Measurements from ENCODE around the gene IRF2BP2. TPM values are rescaled to one million over a fixed set of nuclear protein-coding genes. Genes with fewer than 3 reads are reported as not detected.

IRF2BP2 gene
- total and polyA plus RNA-seq, 2 donors (not counting 1 experiment from before 2014, with no cell fraction given), result 17.8 to 71.8 TPM

DNA sequence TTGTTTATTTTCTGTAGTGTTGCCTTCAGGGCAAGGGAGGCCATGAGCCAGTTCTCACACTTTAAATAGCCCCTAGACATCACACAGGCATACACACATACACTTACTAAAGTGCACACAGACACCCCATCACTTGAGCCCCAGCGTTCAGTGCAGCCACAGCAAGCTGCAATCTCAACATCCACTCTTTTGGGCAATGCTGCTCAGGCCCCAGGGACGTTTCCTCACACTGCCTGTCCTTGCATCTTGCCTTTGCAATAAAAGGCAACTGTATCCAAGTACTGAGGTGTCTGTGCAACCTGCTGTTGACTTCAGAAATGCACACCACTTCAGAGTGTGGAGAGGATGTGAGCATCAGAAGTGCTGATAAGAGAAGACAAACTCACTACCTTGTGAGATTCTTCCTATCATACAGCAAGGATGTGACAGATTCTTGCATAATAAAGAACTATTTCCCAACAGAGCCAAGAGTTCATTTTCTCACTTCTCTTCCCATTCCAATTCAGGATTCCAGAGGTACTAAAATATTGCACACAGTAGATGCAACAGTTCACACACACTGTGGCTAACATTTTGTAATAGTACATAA lies 36.2 kb downstream of the IRF2BP2 start:
- Histone ChIP-seq H3K4me2 (ENCODE audit: extremely low read depth, insufficient read depth, low read length) (no peak overlapping the region), H3K4me3 (replicated peaks in 1 of 4; ENCODE audit: control extremely low read depth in 1 of 4, insufficient read depth in 1 of 4, low read depth in 3 of 4, low read length in 4 of 4) (no peak overlapping the region), H3K9me3 (ENCODE audit: control insufficient read depth, insufficient read depth, low read depth, low read length) (no peaks in the 10 kb centered on the region), H3K27me3 (ENCODE audit: control insufficient read depth, insufficient read depth, low read length) (no peaks in the 10 kb centered on the region), H3K4me1 (ENCODE audit: control insufficient read depth, extremely low read depth, insufficient read depth, low read length) (no peaks in the 10 kb centered on the region), H3K36me3 (ENCODE audit: control insufficient read depth, insufficient read depth, low read length) (no peaks in the 10 kb centered on the region), H4K20me1 (ENCODE audit: control insufficient read depth, extremely low read depth, insufficient read depth, low read length) (no peaks in the 10 kb centered on the region), H3K79me2 (ENCODE audit: control insufficient read depth, insufficient read depth, low read length) (no peaks in the 10 kb centered on the region), H3K9ac (ENCODE audit: insufficient read depth, low read length) (no peak overlapping the region), H3K27ac (ENCODE audit: insufficient read depth, low read length) (no peak overlapping the region), H2AFZ (ENCODE audit: low read length) (no peak overlapping the region)
- DNase-seq (ENCODE audit: low read depth in 2 of 2), result peak in 1 of 2 donors; percentile 40
- no peak for TF ChIP-seq EZH2 (IDR thresholded peaks at IDR 0.05; ENCODE audit: low read length, missing control alignments)
- TF ChIP-seq, protein P1, sequence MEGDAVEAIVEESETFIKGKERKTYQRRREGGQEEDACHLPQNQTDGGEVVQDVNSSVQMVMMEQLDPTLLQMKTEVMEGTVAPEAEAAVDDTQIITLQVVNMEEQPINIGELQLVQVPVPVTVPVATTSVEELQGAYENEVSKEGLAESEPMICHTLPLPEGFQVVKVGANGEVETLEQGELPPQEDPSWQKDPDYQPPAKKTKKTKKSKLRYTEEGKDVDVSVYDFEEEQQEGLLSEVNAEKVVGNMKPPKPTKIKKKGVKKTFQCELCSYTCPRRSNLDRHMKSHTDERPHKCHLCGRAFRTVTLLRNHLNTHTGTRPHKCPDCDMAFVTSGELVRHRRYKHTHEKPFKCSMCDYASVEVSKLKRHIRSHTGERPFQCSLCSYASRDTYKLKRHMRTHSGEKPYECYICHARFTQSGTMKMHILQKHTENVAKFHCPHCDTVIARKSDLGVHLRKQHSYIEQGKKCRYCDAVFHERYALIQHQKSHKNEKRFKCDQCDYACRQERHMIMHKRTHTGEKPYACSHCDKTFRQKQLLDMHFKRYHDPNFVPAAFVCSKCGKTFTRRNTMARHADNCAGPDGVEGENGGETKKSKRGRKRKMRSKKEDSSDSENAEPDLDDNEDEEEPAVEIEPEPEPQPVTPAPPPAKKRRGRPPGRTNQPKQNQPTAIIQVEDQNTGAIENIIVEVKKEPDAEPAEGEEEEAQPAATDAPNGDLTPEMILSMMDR (conservative IDR thresholded peaks at IDR 0.05 in 1 of 2, IDR thresholded peaks at IDR 0.05 in 1 of 2; ENCODE audit: low read depth in 1 of 2, low read length in 2 of 2), result no peak

DNA sequence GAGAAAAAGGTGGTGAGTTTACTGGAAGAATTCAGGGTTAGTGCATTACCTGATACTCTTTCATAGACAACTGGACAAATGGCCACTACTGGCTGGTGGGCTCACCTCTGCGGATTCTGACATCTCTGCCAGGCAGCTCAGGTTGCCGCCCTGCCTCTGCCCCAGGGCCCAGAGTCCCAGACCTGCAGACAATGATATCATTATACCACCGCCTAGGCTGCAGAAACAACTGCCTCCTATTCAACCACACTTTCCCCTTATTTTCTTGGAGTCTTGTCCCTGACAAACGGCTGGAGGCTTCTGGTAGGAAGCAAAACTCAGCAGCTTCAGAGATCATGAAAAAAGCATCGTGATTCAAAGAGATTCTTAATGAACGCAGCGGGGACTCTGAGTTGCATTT lies 37.0 kb downstream of the IRF2BP2 start:
- no peak overlapping the region for H3K9ac ChIP-seq (ENCODE audit: insufficient read depth, low read length)
- TF ChIP-seq, protein P1 (conservative IDR thresholded peaks at IDR 0.05 in 1 of 2, IDR thresholded peaks at IDR 0.05 in 1 of 2; ENCODE audit: low read depth in 1 of 2, low read length in 2 of 2), result no peak
- TF ChIP-seq EZH2 (IDR thresholded peaks at IDR 0.05; ENCODE audit: low read length, missing control alignments), result no peak
- H3K27ac ChIP-seq (ENCODE audit: insufficient read depth, low read length), result no peak overlapping the region
- H4K20me1 ChIP-seq (ENCODE audit: control insufficient read depth, extremely low read depth, insufficient read depth, low read length), result no peaks in the 10 kb centered on the region
- H3K27me3 ChIP-seq (ENCODE audit: control insufficient read depth, insufficient read depth, low read length), result no peaks in the 10 kb centered on the region
- no peak for DNase-seq (ENCODE audit: low read depth in 2 of 2)
- H3K9me3 ChIP-seq (ENCODE audit: control insufficient read depth, insufficient read depth, low read depth, low read length), result no peaks in the 10 kb centered on the region
- no peak overlapping the region for H2AFZ ChIP-seq (ENCODE audit: low read length)
- no peak overlapping the region for H3K4me2 ChIP-seq (ENCODE audit: extremely low read depth, insufficient read depth, low read length)
- no peak overlapping the region for H3K4me3 ChIP-seq (replicated peaks in 1 of 4; ENCODE audit: control extremely low read depth in 1 of 4, insufficient read depth in 1 of 4, low read depth in 3 of 4, low read length in 4 of 4)
- H3K4me1 ChIP-seq (ENCODE audit: control insufficient read depth, extremely low read depth, insufficient read depth, low read length), result no peaks in the 10 kb centered on the region
- no peaks in the 10 kb centered on the region for H3K79me2 ChIP-seq (ENCODE audit: control insufficient read depth, insufficient read depth, low read length)
- no peaks in the 10 kb centered on the region for H3K36me3 ChIP-seq (ENCODE audit: control insufficient read depth, insufficient read depth, low read length)

DNA sequence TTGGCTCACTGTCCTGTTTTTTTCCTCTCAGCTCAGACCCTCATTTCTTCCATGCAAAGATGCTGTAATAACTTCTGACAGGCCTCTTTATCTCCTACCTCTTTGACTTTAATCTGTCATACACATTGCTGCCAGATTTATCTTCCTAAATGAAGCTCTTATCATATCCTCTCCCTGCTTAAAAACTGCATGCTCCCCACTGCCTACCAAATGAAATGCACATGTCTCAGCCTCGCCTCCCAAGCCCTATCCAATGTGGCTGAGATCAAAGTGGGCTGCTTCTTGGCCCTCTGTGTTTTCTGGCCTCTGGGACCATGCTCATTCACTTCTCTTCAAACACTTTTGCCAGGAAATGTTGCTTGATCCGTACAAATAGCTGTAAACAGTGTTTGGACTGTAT lies 38.3 kb downstream of the IRF2BP2 start:
- DNase-seq (ENCODE audit: low read depth in 2 of 2), result no peak
- no peak overlapping the region for H3K4me3 ChIP-seq (replicated peaks in 1 of 4; ENCODE audit: control extremely low read depth in 1 of 4, insufficient read depth in 1 of 4, low read depth in 3 of 4, low read length in 4 of 4)
- H3K9ac ChIP-seq (ENCODE audit: insufficient read depth, low read length), result no peak overlapping the region
- H3K4me1 ChIP-seq (ENCODE audit: control insufficient read depth, extremely low read depth, insufficient read depth, low read length), result no peaks in the 10 kb centered on the region
- H3K36me3 ChIP-seq (ENCODE audit: control insufficient read depth, insufficient read depth, low read length), result no peaks in the 10 kb centered on the region
- no peaks in the 10 kb centered on the region for H3K9me3 ChIP-seq (ENCODE audit: control insufficient read depth, insufficient read depth, low read depth, low read length)
- no peaks in the 10 kb centered on the region for H4K20me1 ChIP-seq (ENCODE audit: control insufficient read depth, extremely low read depth, insufficient read depth, low read length)
- no peak overlapping the region for H3K4me2 ChIP-seq (ENCODE audit: extremely low read depth, insufficient read depth, low read length)
- H2AFZ ChIP-seq (ENCODE audit: low read length), result no peak overlapping the region
- H3K27ac ChIP-seq (ENCODE audit: insufficient read depth, low read length), result no peak overlapping the region
- H3K27me3 ChIP-seq (ENCODE audit: control insufficient read depth, insufficient read depth, low read length), result no peaks in the 10 kb centered on the region
- TF ChIP-seq, protein P1 (conservative IDR thresholded peaks at IDR 0.05 in 1 of 2, IDR thresholded peaks at IDR 0.05 in 1 of 2; ENCODE audit: low read depth in 1 of 2, low read length in 2 of 2), result no peak
- TF ChIP-seq EZH2 (IDR thresholded peaks at IDR 0.05; ENCODE audit: low read length, missing control alignments), result no peak
- H3K79me2 ChIP-seq (ENCODE audit: control insufficient read depth, insufficient read depth, low read length), result no peaks in the 10 kb centered on the region
